Hematopoietic multipotent progenitor cell treated with erythropoietin and hydrocortisone succinate and interleukin-3 and kit ligand, for 6 days (in vitro differentiated cells): Measurements from ENCODE around the gene SPATA21.
A peak's percentile ranks its signal among the peaks of the same experiment; 100 is the strongest.
"Not testable (repeated sequence)": the region's sequence is repeated elsewhere in the genome, so short reads cannot be mapped to it uniquely, and the experiment has no call there.

ENCODE experiments used
- DNase-seq: peaks from one replicate; pipeline ENCODE4 v3.0.0-alpha.2; 2015

SPATA21 gene

DNA sequence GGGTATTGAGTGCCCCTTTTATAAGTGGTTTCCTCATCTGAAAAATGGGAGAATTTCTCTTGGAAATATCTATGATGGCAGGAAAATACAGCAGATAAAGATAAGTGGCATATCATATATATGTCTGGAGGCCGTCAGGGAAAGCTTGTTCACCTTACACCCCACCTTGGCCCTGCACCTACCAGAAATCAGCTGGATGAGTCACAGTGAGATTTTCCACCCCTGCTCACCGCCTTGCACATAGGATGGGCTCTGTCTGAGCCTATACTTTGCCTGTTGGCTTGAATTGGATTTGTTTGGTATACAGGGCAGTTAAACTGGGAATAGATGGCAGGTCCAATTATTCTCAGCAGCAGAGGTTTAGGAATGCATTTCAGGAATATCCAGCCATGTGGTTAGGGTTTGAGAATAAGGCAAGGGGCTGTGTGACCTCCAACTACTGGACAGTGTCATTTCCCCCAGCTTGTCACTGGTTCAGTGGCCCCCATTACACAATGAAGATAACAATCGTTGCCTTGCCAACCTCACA is at the start of gene SPATA21:
Gene SPATA21 (minus strand): TSS at position 479 of the 529 bp plus-strand sequence. CDS start 6,053 bp downstream, outside the sequence.
- no peak for DNase-seq

DNA sequence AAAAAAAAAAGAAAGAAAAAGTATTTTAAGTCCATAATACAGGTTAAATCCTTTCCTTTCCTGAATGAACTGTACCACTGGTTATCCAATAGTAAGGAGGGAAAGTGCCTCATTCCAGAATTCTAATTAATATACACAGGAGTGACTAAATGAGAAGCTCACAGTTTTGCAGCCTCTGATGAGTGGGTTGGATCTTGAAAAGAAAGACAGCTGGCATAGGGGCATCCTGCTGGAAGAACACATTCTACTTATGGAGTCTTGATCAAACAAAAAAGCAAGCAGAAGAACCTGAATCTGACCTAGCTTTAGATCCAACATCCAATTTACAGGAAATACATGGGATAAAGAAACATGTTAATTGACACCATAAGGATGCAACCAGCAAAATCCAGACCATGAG is 49.8 kb upstream of the SPATA21 start:
- DNase-seq, result not testable (repeated sequence)

DNA sequence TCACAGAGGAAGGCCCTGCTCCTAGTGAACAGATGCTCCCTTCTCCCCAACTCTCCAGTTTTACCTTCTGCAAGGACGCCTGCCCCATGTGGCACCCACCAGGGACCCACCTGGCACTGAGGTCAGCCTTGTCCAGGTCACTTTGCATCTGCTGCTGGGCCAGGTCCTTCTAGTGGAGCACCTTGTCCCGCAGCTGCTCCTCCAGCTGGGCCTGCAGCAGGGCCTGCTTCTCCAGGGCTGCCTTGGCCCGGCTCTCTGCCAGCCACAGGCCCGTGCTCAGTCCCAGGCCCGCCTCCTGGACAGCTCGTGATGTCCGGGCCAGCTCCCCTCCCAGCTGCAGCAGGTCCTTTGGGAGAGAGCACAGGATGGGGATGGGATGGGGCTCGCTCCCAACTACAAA is 49.1 kb upstream of the SPATA21 start:
- not testable (repeated sequence) for DNase-seq

DNA sequence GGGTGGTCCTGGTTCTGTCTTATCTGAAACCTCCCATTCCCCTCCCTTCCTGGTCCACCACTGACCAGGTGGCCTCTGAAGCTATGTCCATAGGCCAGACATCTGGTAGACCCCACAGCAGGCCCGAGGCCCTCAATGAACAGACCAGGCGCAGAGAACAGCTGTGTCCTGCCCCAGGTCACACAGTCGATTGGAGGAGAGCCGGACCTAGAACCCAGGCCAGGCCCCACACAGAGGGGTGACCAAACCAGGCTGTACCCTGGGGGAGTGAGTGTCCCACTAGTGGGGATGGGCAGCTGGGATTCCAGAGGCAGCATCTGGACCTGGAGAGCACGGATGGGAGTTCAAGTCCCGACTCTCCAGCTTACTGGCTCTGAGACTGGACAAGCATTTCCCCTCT is 47.7 kb upstream of the SPATA21 start:
- no peak for DNase-seq

- no peak for DNase-seq
Observed at GRCh38 chr1:16484501-16484835, 47.2 kb upstream of the SPATA21 start.

GRCh38 chr1:16483639-16484500 is 46.6 kb upstream of the SPATA21 start:
- not testable (repeated sequence) for DNase-seq

- not testable (repeated sequence) for DNase-seq
Observed at GRCh38 chr1:16483146-16483545, 45.9 kb upstream of the SPATA21 start.

GRCh38 chr1:16478091-16478490 is 40.9 kb upstream of the SPATA21 start:
- no peak for DNase-seq

DNA sequence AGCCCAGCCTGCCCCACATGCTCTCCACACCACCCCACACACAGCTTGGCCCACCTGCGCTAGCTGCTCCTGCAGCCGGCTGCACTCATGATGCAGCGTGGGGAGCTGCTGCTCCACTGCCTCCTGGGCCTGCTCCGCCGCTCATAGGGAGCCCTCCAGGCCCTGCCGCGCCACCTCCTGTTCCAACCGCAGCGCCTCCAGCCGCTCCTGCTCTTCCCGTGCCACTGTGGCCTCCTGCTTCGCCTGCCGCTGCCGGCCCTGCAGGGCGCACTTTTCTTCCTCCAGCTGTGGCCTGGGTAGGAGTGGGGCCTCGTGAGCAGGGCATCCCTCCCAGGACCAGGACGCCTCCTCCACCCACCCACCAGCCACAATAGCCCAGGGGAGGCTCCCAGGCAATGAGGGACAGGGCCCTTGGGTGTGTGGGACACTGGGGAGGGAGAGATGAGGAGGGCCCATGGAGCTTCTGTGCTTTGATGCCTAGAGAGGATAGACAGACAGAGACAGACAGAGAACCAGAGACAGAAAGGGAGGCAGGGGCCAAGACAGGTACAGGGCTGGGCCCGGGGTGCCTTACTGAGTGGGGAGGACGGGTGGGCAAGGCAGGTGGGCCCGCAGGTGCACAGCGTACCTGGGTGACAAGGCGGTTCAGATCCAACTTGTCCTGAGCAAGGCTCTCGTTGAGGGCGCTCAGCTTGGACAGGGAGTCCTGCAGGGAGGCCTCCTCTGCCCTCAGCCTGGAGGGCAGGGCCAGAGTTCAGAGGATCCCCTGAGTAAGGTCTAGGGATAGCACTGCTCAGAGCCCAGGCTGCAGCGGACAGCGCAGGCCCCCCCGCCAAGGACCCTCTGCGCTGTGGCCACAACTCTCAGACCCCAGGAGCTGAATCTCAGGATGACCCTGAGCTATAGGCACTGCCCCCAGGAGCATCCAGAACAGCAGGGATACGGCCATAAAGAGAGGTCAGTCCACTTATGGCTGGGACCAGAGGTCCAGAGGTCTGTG is 38.8 kb upstream of the SPATA21 start:
- not testable (repeated sequence) for DNase-seq

DNA sequence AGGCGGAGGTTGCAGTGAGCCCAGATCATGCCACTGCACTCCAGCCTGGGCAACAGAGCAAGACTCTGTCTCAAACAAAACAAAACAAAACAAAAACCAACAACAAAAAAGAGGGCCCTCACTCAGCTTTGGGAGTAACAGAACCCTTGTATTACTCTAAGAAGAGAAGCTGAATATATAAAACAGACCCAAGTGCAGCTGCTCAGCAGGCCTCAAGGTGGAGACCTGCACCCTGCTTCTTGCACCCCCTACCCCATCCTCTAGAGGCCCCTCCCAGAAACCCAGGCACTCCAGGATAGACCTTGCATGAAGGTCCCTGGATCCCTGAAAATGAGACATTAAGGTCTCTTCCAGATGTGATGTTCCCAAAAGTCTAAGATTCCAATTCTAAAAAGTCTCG is 37.7 kb upstream of the SPATA21 start:
- peak; percentile 29 for DNase-seq

- no peak for DNase-seq
Observed at GRCh38 chr1:16474166-16474800, 37.1 kb upstream of the SPATA21 start.

DNA sequence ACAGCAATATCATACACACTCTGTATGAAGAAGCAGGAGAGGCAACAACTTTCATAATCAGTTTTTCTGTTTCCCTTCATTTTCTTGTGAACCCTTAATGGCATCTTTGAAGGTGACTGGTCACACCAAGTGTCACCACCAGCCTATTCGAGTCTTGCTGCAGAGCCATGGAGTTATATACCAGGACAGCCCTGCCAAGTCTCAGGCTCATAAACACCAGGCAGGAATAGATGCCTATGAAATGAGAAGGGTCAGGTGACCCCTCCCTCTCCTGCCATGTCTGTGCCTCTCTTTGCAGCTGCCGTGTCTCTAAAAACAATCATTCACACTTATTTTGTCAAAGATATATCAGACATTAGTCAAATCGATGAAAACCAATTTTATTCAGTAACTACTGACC is 31.3 kb upstream of the SPATA21 start:
- no peak for DNase-seq

DNA sequence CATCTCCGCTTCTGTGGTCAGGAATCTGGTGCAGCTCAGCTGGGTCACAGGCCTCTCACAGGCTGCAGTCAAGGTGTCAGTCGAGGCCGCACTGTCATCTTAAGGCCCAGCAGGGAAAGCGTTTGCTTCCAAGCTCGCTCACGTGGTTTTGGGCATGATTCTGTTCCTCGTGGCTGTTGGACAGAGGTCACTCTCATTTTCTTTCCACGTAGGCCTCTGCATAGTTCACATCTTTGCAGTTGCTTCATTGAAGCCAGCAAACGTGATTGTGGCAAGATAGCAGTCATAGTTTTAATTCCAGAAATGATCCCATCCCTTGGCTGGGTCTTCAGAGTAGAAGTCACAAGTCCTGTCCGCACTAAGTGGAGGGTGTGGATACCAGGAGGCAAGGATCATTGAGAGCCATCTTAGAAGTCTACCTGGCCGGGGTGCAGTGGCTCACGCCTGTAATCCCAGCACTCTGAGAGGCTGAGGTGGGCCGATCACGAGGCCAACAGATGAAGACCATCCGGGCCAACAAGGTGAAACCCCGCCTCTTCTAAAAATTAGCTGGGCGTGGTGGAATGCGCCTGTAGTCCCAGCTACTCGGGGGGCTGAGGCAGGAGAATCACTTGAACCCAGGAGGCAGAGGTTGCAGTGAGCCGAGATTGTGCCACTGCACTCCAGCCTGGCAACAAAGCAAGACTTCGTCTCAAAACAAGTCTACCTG is 27.8 kb upstream of the SPATA21 start:
- DNase-seq, result no peak

GRCh38 chr1:16462773-16463330 is 25.6 kb upstream of the SPATA21 start:
- DNase-seq, result no peak

GRCh38 chr1:16461681-16462080 is 24.5 kb upstream of the SPATA21 start:
- no peak for DNase-seq

DNA sequence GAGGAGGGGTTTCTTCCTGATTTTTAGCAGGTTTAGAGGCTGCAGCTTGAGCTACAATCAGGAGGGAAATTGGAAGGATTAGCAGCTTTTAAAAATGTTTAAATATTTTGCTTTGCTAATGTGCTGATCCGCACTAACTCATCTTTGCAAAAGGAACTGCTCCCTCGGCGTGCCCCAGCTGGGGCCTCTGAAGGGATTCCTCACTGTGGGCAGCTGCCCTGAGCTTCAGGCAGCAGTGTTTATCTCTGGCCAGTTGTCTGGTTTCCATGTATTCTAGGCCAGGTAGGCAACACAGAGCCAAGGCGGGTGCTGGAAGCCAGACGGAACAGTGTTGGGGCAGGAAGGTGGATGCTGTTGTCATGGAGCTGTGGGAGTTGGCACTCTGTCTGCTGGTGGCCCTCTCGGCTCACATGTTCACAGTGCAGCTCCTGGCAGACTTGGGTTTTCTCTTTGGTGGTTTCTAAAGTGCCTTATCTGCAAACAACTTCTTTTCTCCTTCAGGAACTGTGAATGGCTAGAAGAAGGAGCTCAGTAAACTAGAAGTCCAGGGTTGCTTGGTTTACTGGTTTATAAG is 22.2 kb upstream of the SPATA21 start:
- peak; percentile 68 for DNase-seq

DNA sequence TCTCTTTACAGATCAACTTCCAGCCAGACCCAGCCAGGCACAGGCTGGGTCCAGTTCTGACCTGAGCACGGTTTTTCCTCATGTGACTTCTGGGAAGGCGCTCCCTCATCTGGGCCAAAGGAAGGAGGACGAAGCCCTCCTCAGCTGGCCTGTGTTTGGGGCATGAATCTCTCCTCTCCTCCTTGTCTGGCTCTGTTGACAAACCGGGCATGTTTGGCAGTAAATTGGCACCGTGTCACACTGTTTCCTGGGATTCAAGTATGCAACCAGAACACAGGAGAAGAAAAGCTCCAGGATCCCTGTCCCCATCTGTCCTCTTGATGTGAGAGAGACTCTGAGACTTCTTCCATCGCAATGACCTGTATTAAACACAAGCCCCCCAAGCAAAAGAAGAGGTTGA is 21.6 kb upstream of the SPATA21 start:
- no peak for DNase-seq

DNA sequence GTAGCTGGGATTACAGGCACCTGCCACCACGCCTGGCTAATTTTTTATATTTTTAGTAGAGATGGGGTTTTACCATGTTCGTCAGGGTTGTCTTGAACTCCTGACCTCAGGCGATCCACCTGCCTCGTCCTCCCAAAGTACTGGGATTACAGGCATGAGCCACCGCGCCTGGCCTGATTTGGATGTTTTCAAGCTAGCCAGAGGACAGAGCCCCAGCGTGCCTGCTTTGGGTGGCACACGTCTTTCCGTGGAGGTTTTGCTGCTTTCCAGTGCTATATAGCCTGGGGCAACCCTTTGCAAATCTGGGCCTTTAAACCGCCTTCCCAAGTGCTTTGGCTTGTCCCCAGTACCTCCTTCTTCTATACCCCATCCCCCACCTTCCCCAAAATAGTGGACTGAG is 18.9 kb upstream of the SPATA21 start:
- DNase-seq, result not testable (repeated sequence)

DNA sequence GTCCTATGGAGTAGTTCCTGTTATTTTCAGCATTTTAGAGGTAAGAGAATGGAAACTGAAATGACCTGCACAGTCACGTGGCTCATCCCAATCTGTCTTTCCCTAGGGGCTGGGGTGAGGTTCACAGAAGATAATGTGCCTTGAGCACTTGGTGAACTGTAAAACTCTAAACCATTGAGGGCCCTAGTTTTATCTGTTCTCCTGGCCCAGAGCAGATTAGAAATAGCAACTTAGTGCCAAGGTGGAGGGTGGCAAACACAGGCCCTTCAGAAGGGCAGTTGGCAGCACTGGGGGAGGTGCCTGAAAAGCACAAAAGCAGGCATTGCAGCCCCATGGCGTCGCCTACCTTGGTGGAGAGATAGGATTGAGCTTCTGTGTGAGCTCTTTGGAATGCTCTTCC is 17.7 kb upstream of the SPATA21 start:
- DNase-seq, result peak; percentile 91

DNA sequence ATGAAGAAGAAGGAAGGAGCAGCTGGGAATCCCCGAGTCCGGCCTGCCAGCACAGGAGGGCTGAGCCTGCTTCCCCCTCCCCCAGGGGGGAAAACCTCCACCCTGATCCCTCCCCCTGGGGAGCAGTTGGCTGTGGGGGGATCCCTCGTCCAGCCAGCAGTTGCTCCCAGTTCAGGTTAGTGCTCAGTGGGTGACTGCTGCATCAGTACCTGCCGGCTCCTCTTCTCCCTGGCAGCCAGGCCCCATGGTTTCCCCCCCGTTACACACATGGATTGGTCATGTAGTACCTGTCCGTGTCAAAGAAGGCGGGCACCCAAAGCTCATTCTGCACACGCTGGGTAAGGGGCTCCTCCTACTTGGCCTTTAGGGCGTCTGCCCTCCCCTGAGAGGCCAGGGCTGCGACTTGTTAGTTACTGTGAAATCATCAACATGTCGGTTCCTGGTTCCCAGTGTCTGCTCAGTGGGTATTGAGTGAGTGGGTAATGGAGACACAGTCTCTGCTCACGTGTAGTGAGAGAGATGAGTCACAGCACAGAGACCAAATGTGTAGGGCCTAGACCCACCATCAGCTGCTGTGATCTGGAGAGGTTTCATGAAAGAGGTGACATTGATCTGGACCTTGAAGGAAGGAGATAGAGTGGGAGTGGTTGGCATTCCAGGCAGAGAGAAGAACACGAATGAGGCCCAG is 14.8 kb upstream of the SPATA21 start:
- DNase-seq, result no peak
